Measurements from ENCODE around the gene ENTHD1. TPM values are rescaled to one million over a fixed set of nuclear protein-coding genes. Genes with fewer than 3 reads are reported as not detected.

ENTHD1 gene
- total RNA-seq, 4 donors from 2014 or later: 0.42 to 3.3 (median 1.8) TPM

DNA sequence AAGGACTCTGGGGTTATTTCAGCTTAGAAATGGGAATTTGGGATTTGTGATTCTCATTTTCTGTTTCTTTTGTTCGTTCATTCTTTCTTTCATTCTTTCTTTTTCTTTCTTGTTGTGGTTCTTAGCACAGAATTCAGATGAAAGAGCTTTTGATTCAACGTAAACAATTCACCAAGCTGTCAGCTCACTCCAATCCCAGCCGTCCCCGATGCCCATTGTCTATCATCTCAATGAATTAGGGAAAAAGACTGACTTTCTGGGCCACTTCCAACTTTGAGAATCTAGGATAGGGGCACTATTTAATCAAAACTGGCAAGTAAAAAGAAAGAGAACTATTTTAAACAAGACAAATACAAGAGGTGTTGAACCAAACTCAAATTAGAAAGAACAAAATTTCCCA lies 41.6 kb upstream of the ENTHD1 start:
- TF ChIP-seq POLR2A (IDR thresholded peaks at IDR 0.05): no peak
- TF ChIP-seq, protein P1, sequence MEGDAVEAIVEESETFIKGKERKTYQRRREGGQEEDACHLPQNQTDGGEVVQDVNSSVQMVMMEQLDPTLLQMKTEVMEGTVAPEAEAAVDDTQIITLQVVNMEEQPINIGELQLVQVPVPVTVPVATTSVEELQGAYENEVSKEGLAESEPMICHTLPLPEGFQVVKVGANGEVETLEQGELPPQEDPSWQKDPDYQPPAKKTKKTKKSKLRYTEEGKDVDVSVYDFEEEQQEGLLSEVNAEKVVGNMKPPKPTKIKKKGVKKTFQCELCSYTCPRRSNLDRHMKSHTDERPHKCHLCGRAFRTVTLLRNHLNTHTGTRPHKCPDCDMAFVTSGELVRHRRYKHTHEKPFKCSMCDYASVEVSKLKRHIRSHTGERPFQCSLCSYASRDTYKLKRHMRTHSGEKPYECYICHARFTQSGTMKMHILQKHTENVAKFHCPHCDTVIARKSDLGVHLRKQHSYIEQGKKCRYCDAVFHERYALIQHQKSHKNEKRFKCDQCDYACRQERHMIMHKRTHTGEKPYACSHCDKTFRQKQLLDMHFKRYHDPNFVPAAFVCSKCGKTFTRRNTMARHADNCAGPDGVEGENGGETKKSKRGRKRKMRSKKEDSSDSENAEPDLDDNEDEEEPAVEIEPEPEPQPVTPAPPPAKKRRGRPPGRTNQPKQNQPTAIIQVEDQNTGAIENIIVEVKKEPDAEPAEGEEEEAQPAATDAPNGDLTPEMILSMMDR (IDR thresholded peaks at IDR 0.05): no peak
- no peak for TF ChIP-seq EP300 (IDR thresholded peaks at IDR 0.05)
- peaks cover 0 to 4% (median 0%) of the 10 kb centered on the region in 4 donors for H3K4me1 ChIP-seq
- WGBS, 2 donors: 49% methylated on average over 4 of the region's 4 CpGs
- no peak overlapping the region for H3K4me3 ChIP-seq
- H3K9me3 ChIP-seq: no peaks in the 10 kb centered on the region
- DNase-seq (ENCODE audit: low spot score in 2 of 2): no peak
- H3K36me3 ChIP-seq: no peaks in the 10 kb centered on the region
- no peaks in the 10 kb centered on the region for H3K27me3 ChIP-seq
- peak overlapping the region in 1 of 4 donors; percentile 45 for H3K27ac ChIP-seq

DNA sequence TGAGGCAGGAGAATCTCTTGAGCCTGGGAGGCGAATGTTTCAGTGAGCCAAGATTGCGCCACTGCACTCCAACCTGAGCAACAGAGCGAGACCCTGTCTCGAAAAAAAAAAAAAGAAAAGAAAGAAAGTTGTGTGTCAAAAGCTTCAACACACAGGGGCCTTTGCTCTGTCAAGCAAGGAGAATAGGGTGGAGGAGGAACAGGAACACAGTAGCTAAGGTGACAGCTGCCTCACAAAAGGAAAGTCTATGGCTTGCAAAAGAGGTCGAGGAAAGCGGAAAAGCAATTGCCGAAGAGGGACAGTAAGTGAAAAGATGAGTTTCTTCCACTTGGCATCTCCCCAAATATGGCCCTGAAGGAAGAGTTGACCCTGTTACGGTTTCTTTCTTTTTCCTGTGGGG lies 40.2 kb upstream of the ENTHD1 start:
- Histone ChIP-seq H3K4me1 (peaks cover 0 to 4% (median 0%) of the 10 kb centered on the region in 4 donors), H3K36me3 (no peaks in the 10 kb centered on the region), H3K4me3 (no peak overlapping the region), H3K27me3 (no peaks in the 10 kb centered on the region), H3K27ac (no peak overlapping the region), H3K9me3 (no peaks in the 10 kb centered on the region)
- TF ChIP-seq, protein P1 (IDR thresholded peaks at IDR 0.05): no peak
- TF ChIP-seq EP300 (IDR thresholded peaks at IDR 0.05) (no peak), POLR2A (IDR thresholded peaks at IDR 0.05) (no peak)
- no peak for DNase-seq (ENCODE audit: low spot score in 2 of 2)
- WGBS, 2 donors: 90 to 91% methylated on average over 8 of the region's 8 CpGs

GRCh38 chr22:39932918-39933649 lies 39.5 kb upstream of the ENTHD1 start:
- Histone ChIP-seq H3K4me1 (peaks cover 0 to 4% (median 0%) of the 10 kb centered on the region in 4 donors), H3K9me3 (no peaks in the 10 kb centered on the region), H3K4me3 (no peak overlapping the region), H3K27ac (no peak overlapping the region), H3K36me3 (no peaks in the 10 kb centered on the region), H3K27me3 (no peaks in the 10 kb centered on the region)
- DNase-seq (ENCODE audit: low spot score in 2 of 2): no peak
- 76 to 81% methylated on average over 7 of the region's 7 CpGs for WGBS, 2 donors
- TF ChIP-seq, protein P1 (IDR thresholded peaks at IDR 0.05): peak in 3 of 5 experiments; percentile 12 to 36 (median 27)
- TF ChIP-seq EP300 (IDR thresholded peaks at IDR 0.05) (no peak), POLR2A (IDR thresholded peaks at IDR 0.05) (no peak)

- TF ChIP-seq, protein P1 (IDR thresholded peaks at IDR 0.05): no peak
- TF ChIP-seq EP300 (IDR thresholded peaks at IDR 0.05): no peak
- TF ChIP-seq POLR2A (IDR thresholded peaks at IDR 0.05): no peak
These were observed 38.6 kb upstream of the ENTHD1 start for GRCh38 chr22:39932166-39932565.

DNA sequence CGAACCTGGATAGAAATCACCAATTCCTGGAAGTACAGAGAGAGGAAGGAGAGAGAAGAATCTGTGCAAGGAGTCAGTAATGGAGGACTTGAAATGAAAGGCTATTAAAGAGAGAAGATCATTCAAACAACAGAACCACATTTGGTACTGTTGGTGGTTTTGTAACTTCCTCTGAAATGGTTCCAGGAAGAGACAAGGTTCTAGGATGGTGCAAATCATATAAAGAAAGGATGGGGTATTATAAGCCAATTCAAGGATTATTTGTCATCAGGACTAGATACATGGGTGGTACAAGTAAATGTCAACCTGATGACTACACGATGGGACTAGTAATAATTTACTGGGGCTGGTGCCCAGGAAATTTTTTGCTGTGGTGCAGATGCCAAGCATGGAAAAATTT lies 37.7 kb upstream of the ENTHD1 start:
- WGBS, 2 donors: 64 to 85% methylated on average over 2 of the region's 2 CpGs
- Histone ChIP-seq H3K4me1 (peaks cover 0 to 4% (median 0%) of the 10 kb centered on the region in 4 donors), H3K36me3 (no peaks in the 10 kb centered on the region), H3K27ac (no peak overlapping the region), H3K4me3 (no peak overlapping the region), H3K27me3 (no peaks in the 10 kb centered on the region), H3K9me3 (no peaks in the 10 kb centered on the region)
- TF ChIP-seq, protein P1 (IDR thresholded peaks at IDR 0.05): no peak
- TF ChIP-seq EP300 (IDR thresholded peaks at IDR 0.05) (no peak), POLR2A (IDR thresholded peaks at IDR 0.05) (no peak)
- DNase-seq (ENCODE audit: low spot score in 2 of 2): no peak

More at GRCh38 chr22:39932166-39932565, 38.6 kb upstream of the ENTHD1 start:
- no peak for DNase-seq (ENCODE audit: low spot score in 2 of 2)
- Histone ChIP-seq H3K4me1 (peaks cover 0 to 4% (median 0%) of the 10 kb centered on the region in 4 donors), H3K27ac (no peak overlapping the region), H3K36me3 (no peaks in the 10 kb centered on the region), H3K9me3 (no peaks in the 10 kb centered on the region), H3K27me3 (no peaks in the 10 kb centered on the region), H3K4me3 (no peak overlapping the region)
- 81% methylated on average over 2 of the region's 2 CpGs for WGBS, 2 donors

Data from tibial nerve (tissue), 4 donors.